ENCODE data around the gene DNAJC25. TPM values are rescaled to one million over a fixed set of nuclear protein-coding genes. Genes with fewer than 3 reads are reported as not detected.
A peak's percentile ranks its signal among the peaks of the same experiment; 100 is the strongest.

Gene DNAJC25
- total RNA-seq, 1 experiment from 2014 or later, result 6.0 TPM

DNA sequence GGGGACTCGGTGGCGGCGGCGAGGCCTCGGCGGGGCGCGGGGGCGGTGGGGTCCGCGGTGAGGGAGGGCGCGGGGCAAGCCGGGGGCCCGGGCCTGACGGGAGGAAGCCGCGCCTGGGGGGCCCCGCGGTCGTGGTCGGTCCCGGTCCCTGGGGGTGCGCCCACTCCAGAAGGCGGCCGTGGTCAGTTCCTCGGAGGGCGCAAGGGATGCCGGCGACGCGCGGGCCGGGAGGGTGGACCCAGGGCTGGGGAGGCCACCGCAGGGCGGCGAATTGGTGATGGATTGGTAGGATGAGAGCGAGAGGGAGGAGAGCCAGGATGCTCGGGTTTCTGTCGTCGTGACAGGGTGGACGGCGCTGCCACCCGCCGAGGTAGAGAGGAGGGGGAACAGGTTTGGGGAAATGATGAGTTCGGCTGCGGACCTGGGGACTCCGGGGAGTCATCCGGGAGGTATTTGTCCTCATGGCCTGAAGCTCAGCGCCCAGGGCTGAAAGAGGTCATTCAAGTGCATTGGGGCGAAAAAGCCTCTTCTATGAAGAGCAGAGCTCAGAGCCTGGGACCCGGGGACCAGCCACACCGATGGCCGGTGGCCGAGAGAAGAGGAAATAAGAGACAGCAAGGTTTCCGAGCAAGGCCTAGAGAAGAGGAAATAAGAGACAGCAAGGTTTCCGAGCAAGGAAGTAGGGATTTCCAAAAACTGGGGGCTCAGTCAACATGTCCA lies 30.8 kb downstream of the DNAJC25 start:
- peaks cover 10% of the 10 kb centered on the region for H3K4me1 ChIP-seq (ENCODE audit: control insufficient read depth, insufficient read depth, low read length)
- BruUV-seq (replicated peaks), result no TSS peak
- DNase-seq (ENCODE audit: low read depth, low spot score), result no peak
- peak; percentile 73 for ATAC-seq
- intact Hi-C loops (cut with micrococcal nuclease; ENCODE audit: unreplicated experiment), result no loop called here
- peak overlapping the region; percentile 82 for H3K27ac ChIP-seq (ENCODE audit: low read length)
- no peaks in the 10 kb centered on the region; the same call in 1 of the 2 replicates for H3K36me3 ChIP-seq (ENCODE audit: control insufficient read depth, insufficient read depth, low read length)
- H3K4me3 ChIP-seq (ENCODE audit: low read depth in 2 of 2, low read length in 2 of 2), result peak overlapping the region; percentile 72 to 84
- CTCF ChIA-PET, result no interaction called here
- no peaks in the 10 kb centered on the region for H3K27me3 ChIP-seq (ENCODE audit: control insufficient read depth, insufficient read depth, low read length)
- POLR2A ChIA-PET, result no interaction called here
- no peaks in the 10 kb centered on the region for H3K9me3 ChIP-seq (ENCODE audit: control insufficient read depth, insufficient read depth, low read depth, low read length)
- TF ChIP-seq, protein P1, sequence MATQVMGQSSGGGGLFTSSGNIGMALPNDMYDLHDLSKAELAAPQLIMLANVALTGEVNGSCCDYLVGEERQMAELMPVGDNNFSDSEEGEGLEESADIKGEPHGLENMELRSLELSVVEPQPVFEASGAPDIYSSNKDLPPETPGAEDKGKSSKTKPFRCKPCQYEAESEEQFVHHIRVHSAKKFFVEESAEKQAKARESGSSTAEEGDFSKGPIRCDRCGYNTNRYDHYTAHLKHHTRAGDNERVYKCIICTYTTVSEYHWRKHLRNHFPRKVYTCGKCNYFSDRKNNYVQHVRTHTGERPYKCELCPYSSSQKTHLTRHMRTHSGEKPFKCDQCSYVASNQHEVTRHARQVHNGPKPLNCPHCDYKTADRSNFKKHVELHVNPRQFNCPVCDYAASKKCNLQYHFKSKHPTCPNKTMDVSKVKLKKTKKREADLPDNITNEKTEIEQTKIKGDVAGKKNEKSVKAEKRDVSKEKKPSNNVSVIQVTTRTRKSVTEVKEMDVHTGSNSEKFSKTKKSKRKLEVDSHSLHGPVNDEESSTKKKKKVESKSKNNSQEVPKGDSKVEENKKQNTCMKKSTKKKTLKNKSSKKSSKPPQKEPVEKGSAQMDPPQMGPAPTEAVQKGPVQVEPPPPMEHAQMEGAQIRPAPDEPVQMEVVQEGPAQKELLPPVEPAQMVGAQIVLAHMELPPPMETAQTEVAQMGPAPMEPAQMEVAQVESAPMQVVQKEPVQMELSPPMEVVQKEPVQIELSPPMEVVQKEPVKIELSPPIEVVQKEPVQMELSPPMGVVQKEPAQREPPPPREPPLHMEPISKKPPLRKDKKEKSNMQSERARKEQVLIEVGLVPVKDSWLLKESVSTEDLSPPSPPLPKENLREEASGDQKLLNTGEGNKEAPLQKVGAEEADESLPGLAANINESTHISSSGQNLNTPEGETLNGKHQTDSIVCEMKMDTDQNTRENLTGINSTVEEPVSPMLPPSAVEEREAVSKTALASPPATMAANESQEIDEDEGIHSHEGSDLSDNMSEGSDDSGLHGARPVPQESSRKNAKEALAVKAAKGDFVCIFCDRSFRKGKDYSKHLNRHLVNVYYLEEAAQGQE (IDR thresholded peaks at IDR 0.05; ENCODE audit: insufficient read depth in 1 of 2, low read depth in 2 of 2, low read length in 1 of 2), result no peak
- in situ Hi-C loops (cut with HindIII; ENCODE audit: low pct_unique_long_range_greater_than_20kb, low sequenced_read_pairs), result no loop called here

DNA sequence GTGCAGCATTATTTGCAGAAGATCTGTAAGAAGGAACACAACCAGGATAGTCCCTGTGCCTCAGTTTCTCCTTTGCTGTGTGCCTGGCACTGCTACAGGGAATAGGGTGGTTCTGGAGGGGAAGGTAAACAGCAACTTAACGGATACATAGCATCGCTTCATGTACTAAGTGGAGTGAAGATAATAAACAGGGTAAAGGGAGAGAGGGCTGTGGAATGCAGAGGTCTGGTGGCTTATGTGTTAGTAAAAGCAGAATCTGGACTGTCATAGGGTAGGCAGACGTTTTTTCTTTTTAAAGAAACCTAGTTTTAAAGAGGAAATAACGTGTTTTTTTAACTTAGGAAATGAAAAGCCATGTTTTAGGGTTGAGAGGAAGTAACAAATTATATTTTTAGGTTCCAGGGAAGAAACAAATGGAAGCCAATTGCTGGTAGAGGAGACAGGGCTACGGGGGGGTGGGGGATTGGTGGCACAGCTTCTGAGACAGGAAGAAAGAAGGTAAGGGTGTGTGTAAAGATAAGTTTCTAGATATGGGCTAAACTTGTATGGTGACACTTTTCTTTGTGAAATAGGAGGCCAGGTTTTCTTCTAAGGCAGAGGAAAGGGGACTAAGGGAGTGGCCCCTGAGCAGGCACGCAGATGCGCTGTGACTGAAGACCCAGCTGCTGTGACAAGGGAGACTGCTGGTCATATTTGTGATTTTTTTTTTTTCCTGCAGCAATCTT lies 31.6 kb downstream of the DNAJC25 start:
- ChIA-PET POLR2A (no interaction called here), CTCF (no interaction called here)
- no peaks in the 10 kb centered on the region for H3K9me3 ChIP-seq (ENCODE audit: control insufficient read depth, insufficient read depth, low read depth, low read length)
- ATAC-seq, result no peak
- no peaks in the 10 kb centered on the region; the same call in 1 of the 2 replicates for H3K36me3 ChIP-seq (ENCODE audit: control insufficient read depth, insufficient read depth, low read length)
- H3K4me1 ChIP-seq (ENCODE audit: control insufficient read depth, insufficient read depth, low read length), result peaks cover 10% of the 10 kb centered on the region
- DNase-seq (ENCODE audit: low read depth, low spot score), result no peak
- TF ChIP-seq, protein P2, sequence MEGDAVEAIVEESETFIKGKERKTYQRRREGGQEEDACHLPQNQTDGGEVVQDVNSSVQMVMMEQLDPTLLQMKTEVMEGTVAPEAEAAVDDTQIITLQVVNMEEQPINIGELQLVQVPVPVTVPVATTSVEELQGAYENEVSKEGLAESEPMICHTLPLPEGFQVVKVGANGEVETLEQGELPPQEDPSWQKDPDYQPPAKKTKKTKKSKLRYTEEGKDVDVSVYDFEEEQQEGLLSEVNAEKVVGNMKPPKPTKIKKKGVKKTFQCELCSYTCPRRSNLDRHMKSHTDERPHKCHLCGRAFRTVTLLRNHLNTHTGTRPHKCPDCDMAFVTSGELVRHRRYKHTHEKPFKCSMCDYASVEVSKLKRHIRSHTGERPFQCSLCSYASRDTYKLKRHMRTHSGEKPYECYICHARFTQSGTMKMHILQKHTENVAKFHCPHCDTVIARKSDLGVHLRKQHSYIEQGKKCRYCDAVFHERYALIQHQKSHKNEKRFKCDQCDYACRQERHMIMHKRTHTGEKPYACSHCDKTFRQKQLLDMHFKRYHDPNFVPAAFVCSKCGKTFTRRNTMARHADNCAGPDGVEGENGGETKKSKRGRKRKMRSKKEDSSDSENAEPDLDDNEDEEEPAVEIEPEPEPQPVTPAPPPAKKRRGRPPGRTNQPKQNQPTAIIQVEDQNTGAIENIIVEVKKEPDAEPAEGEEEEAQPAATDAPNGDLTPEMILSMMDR (IDR thresholded peaks at IDR 0.05), result no peak
- TF ChIP-seq, protein P1 (IDR thresholded peaks at IDR 0.05; ENCODE audit: insufficient read depth in 1 of 2, low read depth in 2 of 2, low read length in 1 of 2), result no peak
- TF ChIP-seq POLR2AphosphoS5 (IDR thresholded peaks at IDR 0.05; ENCODE audit: low read depth, low read length), result no peak
- no peak for TF ChIP-seq TCF7L2 (IDR thresholded peaks at IDR 0.05; ENCODE audit: low read depth, low read length)
- no peak for TF ChIP-seq SIN3A (IDR thresholded peaks at IDR 0.05; ENCODE audit: borderline replicate concordance, insufficient read depth, low read depth, low read length)
- peak overlapping the region; percentile 72 to 84 for H3K4me3 ChIP-seq (ENCODE audit: low read depth in 2 of 2, low read length in 2 of 2)
- intact Hi-C loops (cut with micrococcal nuclease; ENCODE audit: unreplicated experiment), result no loop called here
- H3K27ac ChIP-seq (ENCODE audit: low read length), result peak overlapping the region; percentile 82
- no peaks in the 10 kb centered on the region for H3K27me3 ChIP-seq (ENCODE audit: control insufficient read depth, insufficient read depth, low read length)
- in situ Hi-C loops (cut with HindIII; ENCODE audit: low pct_unique_long_range_greater_than_20kb, low sequenced_read_pairs), result no loop called here
- no TSS peak for BruUV-seq (replicated peaks)
